GM12873 (cell line): Measurements from ENCODE around the gene ATP2B1.

Source experiments
- TF ChIP-seq, protein P1 (sequence below): IDR thresholded peaks from 2 replicates; pipeline ENCODE4 v1.5.1; 2012; ENCODE audit warnings: low read depth, mild to moderate bottlenecking, moderate library complexity, low read length, control low read depth; ENCODE audit not compliant: insufficient read depth; ENCODE audit errors: missing control alignments

Gene ATP2B1

GRCh38 chr12:89636776-89637160 is 71.9 kb downstream of the ATP2B1 start:
- TF ChIP-seq, protein P1, sequence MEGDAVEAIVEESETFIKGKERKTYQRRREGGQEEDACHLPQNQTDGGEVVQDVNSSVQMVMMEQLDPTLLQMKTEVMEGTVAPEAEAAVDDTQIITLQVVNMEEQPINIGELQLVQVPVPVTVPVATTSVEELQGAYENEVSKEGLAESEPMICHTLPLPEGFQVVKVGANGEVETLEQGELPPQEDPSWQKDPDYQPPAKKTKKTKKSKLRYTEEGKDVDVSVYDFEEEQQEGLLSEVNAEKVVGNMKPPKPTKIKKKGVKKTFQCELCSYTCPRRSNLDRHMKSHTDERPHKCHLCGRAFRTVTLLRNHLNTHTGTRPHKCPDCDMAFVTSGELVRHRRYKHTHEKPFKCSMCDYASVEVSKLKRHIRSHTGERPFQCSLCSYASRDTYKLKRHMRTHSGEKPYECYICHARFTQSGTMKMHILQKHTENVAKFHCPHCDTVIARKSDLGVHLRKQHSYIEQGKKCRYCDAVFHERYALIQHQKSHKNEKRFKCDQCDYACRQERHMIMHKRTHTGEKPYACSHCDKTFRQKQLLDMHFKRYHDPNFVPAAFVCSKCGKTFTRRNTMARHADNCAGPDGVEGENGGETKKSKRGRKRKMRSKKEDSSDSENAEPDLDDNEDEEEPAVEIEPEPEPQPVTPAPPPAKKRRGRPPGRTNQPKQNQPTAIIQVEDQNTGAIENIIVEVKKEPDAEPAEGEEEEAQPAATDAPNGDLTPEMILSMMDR = no peak

GRCh38 chr12:89636052-89636775 is 72.4 kb downstream of the ATP2B1 start:
- TF ChIP-seq, protein P1 = no peak

DNA sequence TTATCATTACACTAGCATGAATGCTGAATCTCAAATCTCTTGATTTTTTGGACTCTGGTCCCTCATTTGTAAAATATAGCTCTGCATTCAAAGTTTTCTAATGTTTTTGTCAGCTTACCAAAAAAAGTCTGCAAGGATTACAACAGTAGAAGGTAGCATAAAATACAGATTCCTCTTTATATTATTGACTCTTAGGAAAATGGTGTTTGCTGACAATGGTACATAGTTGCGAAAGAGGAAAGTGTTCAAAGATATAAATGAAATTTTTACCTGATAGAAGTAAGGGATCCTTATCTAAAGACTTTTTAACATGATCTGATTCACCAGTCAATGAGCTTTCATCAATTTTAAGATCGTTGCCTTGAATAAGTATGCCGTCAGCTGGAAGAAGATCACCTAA is 74.1 kb downstream of the ATP2B1 start:
- TF ChIP-seq, protein P1 = no peak

- TF ChIP-seq, protein P1 = no peak
Observed at GRCh38 chr12:89632778-89633177, 75.9 kb downstream of the ATP2B1 start.

- TF ChIP-seq, protein P1 = no peak
Observed at GRCh38 chr12:89622115-89622514, 86.5 kb downstream of the ATP2B1 start.

DNA sequence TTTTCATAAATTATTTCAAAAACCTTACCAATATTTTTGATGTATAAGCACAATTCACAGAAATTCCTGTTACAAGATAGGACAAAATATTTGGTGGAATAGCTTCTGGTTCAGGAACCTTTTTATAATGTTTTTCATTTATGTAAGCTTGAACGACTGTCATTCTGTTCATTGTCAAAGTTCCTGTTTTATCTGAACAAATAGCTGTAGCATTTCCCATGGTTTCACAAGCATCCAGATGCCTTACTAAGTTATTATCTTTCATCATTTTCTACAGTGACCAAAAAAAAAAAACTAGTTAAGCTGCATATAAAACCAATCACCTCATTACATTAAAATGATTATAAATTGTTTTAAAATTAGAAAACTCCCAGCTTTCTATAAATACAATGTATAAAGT is 87.1 kb downstream of the ATP2B1 start:
- TF ChIP-seq, protein P1 = no peak

- TF ChIP-seq, protein P1 = no peak
Observed at GRCh38 chr12:89619764-89620163, 88.9 kb downstream of the ATP2B1 start.
